CD4-positive, CD25-positive, alpha-beta regulatory T cell (primary cell): ENCODE results near the gene LRRK1. TPM values are rescaled to one million over a fixed set of nuclear protein-coding genes. Genes with fewer than 3 reads are reported as not detected.

Experiments
- ATAC-seq, 2 donors: fragments of 150-1000 bp; cut with Tn5 transposase; one replicate each; pipeline ENCODE4 v1.10.0; 2021; ENCODE audit warnings: low read depth in 2 of 2, moderate number of reproducible peaks in 2 of 2, moderate library complexity in 1 of 2
- DNase-seq, 3 donors: peaks; one replicate each; pipeline versions ENCODE4 v3.0.0 to v3.0.0-alpha.2; 2012 to 2022; ENCODE audit warnings: mixed read lengths in 1 of 3
- H3K27ac ChIP-seq: one replicate; pipeline ENCODE4 v1.7.0; 2013; ENCODE audit warnings: mild to moderate bottlenecking, low read length; ENCODE audit not compliant: insufficient read depth, poor library complexity, severe bottlenecking
- H3K27me3 ChIP-seq: one replicate; pipeline ENCODE4 v1.7.0; 2013; ENCODE audit warnings: low read length; ENCODE audit not compliant: control insufficient read depth, insufficient read depth
- H3K36me3 ChIP-seq: one replicate; pipeline ENCODE4 v1.7.0; 2013; ENCODE audit warnings: mild to moderate bottlenecking, low read length, moderate library complexity; ENCODE audit not compliant: control insufficient read depth, insufficient read depth
- H3K4me1 ChIP-seq: 2 replicates; pipeline ENCODE4 v1.7.0; 2013; ENCODE audit warnings: mild to moderate bottlenecking, low read length; ENCODE audit not compliant: insufficient read depth, control insufficient read depth, poor library complexity, severe bottlenecking
- H3K4me3 ChIP-seq: one replicate; pipeline ENCODE4 v1.7.0; 2013; ENCODE audit warnings: low read depth, mild to moderate bottlenecking, low read length, moderate library complexity
- H3K9me3 ChIP-seq, 2 experiments: 1 replicate in 1 of 2; 2 replicates in 1 of 2; pipeline ENCODE4 v1.7.0; 2013; ENCODE audit warnings: low read length in 2 of 2, mild to moderate bottlenecking in 1 of 2, moderate library complexity in 1 of 2; ENCODE audit not compliant: control insufficient read depth in 2 of 2
- H3K27ac Mint-ChIP-seq, 3 donors: one replicate each; pipeline ENCODE4 v1.8.0; 2020 to 2022; ENCODE audit warnings: mild to moderate bottlenecking in 3 of 3, mixed read lengths in 3 of 3, moderate library complexity in 2 of 3
- H3K27me3 Mint-ChIP-seq: one replicate; pipeline ENCODE4 v1.8.0; 2022; ENCODE audit warnings: mild to moderate bottlenecking, mixed read lengths
- H3K36me3 Mint-ChIP-seq: one replicate; pipeline ENCODE4 v1.8.0; 2020; ENCODE audit warnings: mixed read lengths
- H3K4me1 Mint-ChIP-seq, 4 donors: one replicate each; pipeline ENCODE4 v1.8.0; 2020 to 2022; ENCODE audit warnings: mixed read lengths in 4 of 4, mild to moderate bottlenecking in 1 of 4
- H3K4me3 Mint-ChIP-seq, 4 donors: one replicate each; pipeline ENCODE4 v1.8.0; 2020 to 2022; ENCODE audit warnings: mild to moderate bottlenecking in 4 of 4, mixed read lengths in 4 of 4, moderate library complexity in 3 of 4
- H3K9me3 Mint-ChIP-seq, 7 donors: one replicate each; pipeline ENCODE4 v1.8.0; 2020 to 2022; ENCODE audit warnings: mixed read lengths in 7 of 7, mild to moderate bottlenecking in 3 of 7, moderate library complexity in 2 of 7
- polyA plus RNA-seq, 4 donors: library from polyadenylated mRNA; unstranded; fragments of 300-500 nt; fragmentation: Illumina TruSeq; gene quantifications; one replicate each; pipeline ENCODE4 v1.2.3, GENCODE V29; 2021
- total RNA-seq: library from RNA; stranded (reverse); gene quantifications from one replicate; pipeline ENCODE4 v1.2.3, GENCODE V29; 2022

LRRK1 gene
- total and polyA plus RNA-seq, 5 donors from 2014 or later, result 0.06 to 0.17 TPM; not detected in 3

GRCh38 chr15:101039461-101039860 is 120.3 kb downstream of the LRRK1 start:
- Histone ChIP-seq H3K27me3 (peaks cover 20% of the 10 kb centered on the region), H3K36me3 (no peaks in the 10 kb centered on the region), H3K27ac (no peak overlapping the region), H3K4me1 (no peaks in the 10 kb centered on the region), H3K9me3 (peaks cover 19 to 34% of the 10 kb centered on the region in 2 experiments), H3K4me3 (no peak overlapping the region)
- ATAC-seq, result no peak
- peaks cover 28% of the 10 kb centered on the region for H3K27me3 Mint-ChIP-seq
- H3K36me3 Mint-ChIP-seq, result no peaks in the 10 kb centered on the region
- H3K4me1 Mint-ChIP-seq, result no peaks in the 10 kb centered on the region
- no peak overlapping the region for H3K27ac Mint-ChIP-seq
- no peak for DNase-seq
- no peak overlapping the region for H3K4me3 Mint-ChIP-seq
- H3K9me3 Mint-ChIP-seq, result peaks cover 4 to 28% (median 8%) of the 10 kb centered on the region in 7 donors

DNA sequence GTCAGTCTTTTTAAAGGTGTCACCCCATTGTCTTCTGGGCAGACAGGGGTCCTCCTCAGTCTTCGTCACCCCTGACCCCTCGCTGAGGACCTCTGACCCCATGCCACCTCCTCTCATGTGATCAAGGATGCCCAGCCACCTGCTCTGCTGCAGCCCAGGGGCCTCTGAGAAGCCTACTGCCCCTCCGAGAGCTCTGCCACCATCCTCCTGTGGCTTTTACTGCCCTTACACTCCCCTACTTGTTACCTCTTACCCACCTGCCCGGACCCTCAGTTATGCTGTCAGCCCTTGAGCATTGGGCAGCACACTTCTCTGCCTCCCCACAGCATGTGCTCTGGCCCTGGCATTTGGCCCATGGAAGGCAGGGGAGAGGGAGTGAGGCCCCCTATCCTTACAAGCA is 123.2 kb downstream of the LRRK1 start:
- no peak overlapping the region for H3K27ac Mint-ChIP-seq

GRCh38 chr15:101043011-101043410 is 123.9 kb downstream of the LRRK1 start:
- Mint-ChIP-seq H3K27me3 (peaks cover 19% of the 10 kb centered on the region), H3K9me3 (peaks cover 0 to 11% (median 6%) of the 10 kb centered on the region in 7 donors), H3K27ac (no peak overlapping the region), H3K4me3 (no peak overlapping the region), H3K36me3 (no peaks in the 10 kb centered on the region), H3K4me1 (peaks cover 0 to 2% (median 0%) of the 10 kb centered on the region in 4 donors)
- Histone ChIP-seq H3K27me3 (peaks cover 7% of the 10 kb centered on the region), H3K36me3 (no peaks in the 10 kb centered on the region), H3K27ac (no peak overlapping the region), H3K9me3 (peaks cover 0 to 5% of the 10 kb centered on the region in 2 experiments), H3K4me3 (no peak overlapping the region), H3K4me1 (no peaks in the 10 kb centered on the region)
- ATAC-seq (no peak), DNase-seq (no peak)

More for the DNA sequence above, 123.2 kb downstream of the LRRK1 start:
- DNase-seq (no peak), ATAC-seq (no peak)
- no peak overlapping the region for H3K27ac ChIP-seq
- peaks cover 0 to 8% of the 10 kb centered on the region in 2 experiments for H3K9me3 ChIP-seq
- no peak overlapping the region for H3K4me3 Mint-ChIP-seq
- H3K36me3 Mint-ChIP-seq, result no peaks in the 10 kb centered on the region
- no peaks in the 10 kb centered on the region for H3K4me1 ChIP-seq
- H3K27me3 Mint-ChIP-seq, result peaks cover 19% of the 10 kb centered on the region
- H3K4me1 Mint-ChIP-seq, result peaks cover 0 to under 1% (median 0%) of the 10 kb centered on the region in 4 donors
- peaks cover 0 to 11% (median 6%) of the 10 kb centered on the region in 7 donors for H3K9me3 Mint-ChIP-seq
- peaks cover 7% of the 10 kb centered on the region for H3K27me3 ChIP-seq
- no peak overlapping the region for H3K4me3 ChIP-seq
- H3K36me3 ChIP-seq, result no peaks in the 10 kb centered on the region

DNA sequence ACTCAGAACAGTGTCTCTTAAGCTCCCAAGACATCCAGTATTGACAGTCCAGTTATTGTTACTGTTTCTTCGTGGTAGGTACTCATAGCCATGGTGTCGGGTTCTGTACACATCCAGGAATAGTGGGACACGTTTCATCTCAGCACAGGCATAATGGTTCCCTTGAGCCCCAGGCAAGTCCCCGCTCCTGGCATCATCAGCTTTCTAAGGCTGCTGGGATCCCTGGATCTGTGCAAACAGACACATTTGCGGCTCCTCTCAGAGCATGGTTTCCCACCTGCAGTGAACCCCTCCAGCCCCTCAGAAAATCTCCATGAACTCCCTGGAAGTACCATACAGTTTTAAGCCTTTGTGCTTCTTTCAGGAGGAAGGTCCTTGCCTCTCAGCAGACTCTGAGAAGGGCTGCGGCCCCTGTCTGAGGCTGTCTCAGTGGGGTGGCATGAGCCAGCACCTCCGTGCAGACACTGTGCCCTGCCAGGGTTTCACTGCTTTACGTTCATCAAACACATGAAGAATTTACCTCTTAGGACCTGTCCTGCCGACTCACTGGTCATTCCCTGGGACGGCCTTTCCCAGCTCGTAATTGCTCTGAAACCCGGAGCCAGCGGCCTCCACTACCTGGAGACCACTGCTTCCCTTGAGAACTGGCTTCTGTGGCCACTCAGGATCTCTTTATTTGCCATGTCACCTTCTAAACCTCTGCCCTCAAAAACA is 124.9 kb downstream of the LRRK1 start:
- Mint-ChIP-seq H3K27ac (no peak overlapping the region), H3K27me3 (peaks cover 14% of the 10 kb centered on the region), H3K4me3 (no peak overlapping the region), H3K36me3 (no peaks in the 10 kb centered on the region), H3K9me3 (peaks cover 0 to 7% (median 6%) of the 10 kb centered on the region in 7 donors), H3K4me1 (peaks cover 0 to 2% (median 0%) of the 10 kb centered on the region in 4 donors)
- no peak for ATAC-seq
- no peak overlapping the region for H3K27ac ChIP-seq
- no peaks in the 10 kb centered on the region for H3K4me1 ChIP-seq
- DNase-seq, result no peak
- no peak overlapping the region for H3K4me3 ChIP-seq
- H3K36me3 ChIP-seq, result no peaks in the 10 kb centered on the region
- H3K27me3 ChIP-seq, result peaks cover 7% of the 10 kb centered on the region
- H3K9me3 ChIP-seq, result peaks cover 0 to 5% of the 10 kb centered on the region in 2 experiments

- DNase-seq (no peak), ATAC-seq (no peak)
- Mint-ChIP-seq H3K4me3 (no peak overlapping the region), H3K27me3 (peaks cover 14% of the 10 kb centered on the region), H3K27ac (no peak overlapping the region), H3K9me3 (peaks cover 0 to 7% (median 6%) of the 10 kb centered on the region in 7 donors), H3K4me1 (peaks cover 0 to 2% (median 0%) of the 10 kb centered on the region in 4 donors), H3K36me3 (no peaks in the 10 kb centered on the region)
- Histone ChIP-seq H3K27me3 (peaks cover 3% of the 10 kb centered on the region), H3K9me3 (peaks cover 0 to 5% of the 10 kb centered on the region in 2 experiments), H3K4me1 (no peaks in the 10 kb centered on the region), H3K27ac (no peak overlapping the region), H3K4me3 (no peak overlapping the region), H3K36me3 (no peaks in the 10 kb centered on the region)
Measured at GRCh38 chr15:101044625-101045235, 125.6 kb downstream of the LRRK1 start.

DNA sequence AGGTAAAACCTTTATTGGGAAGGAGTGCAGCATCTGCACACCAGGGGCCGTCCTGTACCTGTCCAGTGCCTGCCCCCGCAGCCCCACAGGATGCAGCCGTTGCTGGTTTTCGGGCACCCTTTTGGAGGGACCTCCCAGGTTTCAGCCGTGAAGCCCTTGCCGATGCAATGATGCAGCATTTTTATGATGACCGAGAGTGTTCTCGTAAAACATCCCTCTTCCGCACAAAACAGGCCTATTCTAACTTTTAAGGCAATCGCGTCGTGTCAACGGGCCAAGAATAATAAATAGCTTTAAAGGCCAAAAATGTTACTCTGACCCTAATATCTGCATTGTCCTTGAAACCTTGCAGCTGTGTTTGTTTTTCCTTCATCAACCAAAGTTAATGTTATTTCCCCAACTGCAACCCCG is 126.1 kb downstream of the LRRK1 start:
- Mint-ChIP-seq H3K4me1 (peaks cover 0 to 2% (median 0%) of the 10 kb centered on the region in 4 donors), H3K4me3 (no peak overlapping the region), H3K27me3 (peaks cover 14% of the 10 kb centered on the region), H3K9me3 (peaks cover 0 to 7% (median 6%) of the 10 kb centered on the region in 7 donors), H3K27ac (no peak overlapping the region), H3K36me3 (no peaks in the 10 kb centered on the region)
- Histone ChIP-seq H3K4me3 (no peak overlapping the region), H3K9me3 (peaks cover 0 to 5% of the 10 kb centered on the region in 2 experiments), H3K4me1 (no peaks in the 10 kb centered on the region), H3K27ac (no peak overlapping the region), H3K27me3 (peaks cover 3% of the 10 kb centered on the region), H3K36me3 (no peaks in the 10 kb centered on the region)
- DNase-seq, result no peak
- ATAC-seq, result no peak

DNA sequence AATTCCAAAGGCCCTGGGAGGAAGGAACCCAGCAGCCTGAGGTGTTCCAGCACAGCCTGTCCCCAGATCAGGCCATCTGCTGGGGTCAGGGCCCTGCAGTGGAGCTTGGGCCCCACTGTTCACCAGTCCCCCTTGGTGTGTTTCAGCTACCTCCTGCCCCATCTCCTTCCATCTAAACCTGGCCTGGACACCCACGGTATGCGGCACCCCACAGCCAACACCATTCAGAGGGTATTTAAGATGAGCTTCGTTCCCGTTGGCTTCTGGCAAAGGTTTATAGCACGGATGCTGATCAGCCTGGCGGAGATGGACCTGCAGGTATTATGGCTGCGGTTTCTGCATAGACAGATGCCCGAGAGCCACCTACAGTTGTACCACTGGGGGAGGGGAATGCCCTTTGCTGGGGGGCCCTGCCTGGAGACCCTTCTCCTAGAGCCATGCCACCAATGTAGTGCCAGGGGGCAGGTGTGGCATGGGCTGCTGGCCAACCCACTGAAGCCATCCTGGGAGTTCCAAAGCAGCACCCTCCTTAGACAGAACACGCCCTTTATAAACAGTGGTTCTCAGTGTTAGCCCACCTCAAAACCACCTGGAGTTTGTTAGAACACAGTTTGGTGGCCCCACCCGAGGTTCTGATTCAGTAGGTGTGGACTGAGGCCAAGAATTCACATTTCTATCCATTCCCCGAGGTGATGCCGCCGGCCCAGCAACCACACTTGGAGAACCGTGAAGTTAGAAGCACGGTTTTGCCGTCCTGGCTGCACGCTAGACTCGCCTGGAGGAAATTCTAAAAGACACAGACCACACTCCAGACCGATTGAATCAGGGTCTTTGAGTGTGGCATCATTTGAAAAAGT is 126.9 kb downstream of the LRRK1 start:
- H3K4me1 Mint-ChIP-seq, result peaks cover 0 to 2% (median 0%) of the 10 kb centered on the region in 4 donors

More for the DNA sequence above, 126.9 kb downstream of the LRRK1 start:
- H3K36me3 ChIP-seq, result no peaks in the 10 kb centered on the region
- Mint-ChIP-seq H3K9me3 (peaks cover 0 to 7% (median 4%) of the 10 kb centered on the region in 7 donors), H3K36me3 (no peaks in the 10 kb centered on the region), H3K4me3 (no peak overlapping the region), H3K27me3 (peaks cover 14% of the 10 kb centered on the region), H3K27ac (no peak overlapping the region)
- no peak overlapping the region for H3K4me3 ChIP-seq
- peaks cover 3% of the 10 kb centered on the region for H3K27me3 ChIP-seq
- H3K9me3 ChIP-seq, result peaks cover 0 to 5% of the 10 kb centered on the region in 2 experiments
- no peak for DNase-seq
- H3K4me1 ChIP-seq, result no peaks in the 10 kb centered on the region
- no peak for ATAC-seq
- no peak overlapping the region for H3K27ac ChIP-seq
